Activated CD8-positive, alpha-beta T cell treated with anti-CD3 and anti-CD28 coated beads for 36 hours (primary cell): ENCODE data around the gene NCS1. TPM values are rescaled to one million over a fixed set of nuclear protein-coding genes. Genes with fewer than 3 reads are reported as not detected.

ENCODE experiments used
- ATAC-seq: fragments of 200-7000 bp; cut with Tn5 transposase; one replicate; pipeline ENCODE4 v1.10.0; 2021; ENCODE audit warnings: mild to moderate bottlenecking, moderate library complexity
- CTCF ChIA-PET: fragments of 350-600 bp; sonication (Branson Sonifier 250); formaldehyde crosslinking; loops from one replicate; lab custom pipeline; 2021; ENCODE audit warnings: antibody characterized with exemption; lab: Charles Lee
- POLR2A ChIA-PET: fragments of 350-600 bp; sonication (Branson Sonifier 250); formaldehyde crosslinking; loops from one replicate; lab custom pipeline; 2021; ENCODE audit warnings: antibody characterized with exemption; lab: Charles Lee
- DNase-seq: peaks from one replicate; pipeline ENCODE4 v3.0.0-alpha.2; 2020
- H3K27ac Mint-ChIP-seq: one replicate; pipeline ENCODE4 v1.8.0; 2021; ENCODE audit warnings: mild to moderate bottlenecking, mixed read lengths
- H3K27me3 Mint-ChIP-seq: one replicate; pipeline ENCODE4 v1.8.0; 2021; ENCODE audit warnings: mixed read lengths
- H3K36me3 Mint-ChIP-seq: one replicate; pipeline ENCODE4 v1.8.0; 2021; ENCODE audit warnings: low read depth, mixed read lengths
- H3K4me1 Mint-ChIP-seq: one replicate; pipeline ENCODE4 v1.8.0; 2021; ENCODE audit warnings: low read depth, mixed read lengths
- H3K4me3 Mint-ChIP-seq: one replicate; pipeline ENCODE4 v1.8.0; 2021; ENCODE audit warnings: mild to moderate bottlenecking, moderate library complexity, mixed read lengths
- H3K9me3 Mint-ChIP-seq: one replicate; pipeline ENCODE4 v1.8.0; 2021; ENCODE audit warnings: mixed read lengths
- CTCF ChIP-seq: fragments of 200-600 bp; IDR thresholded peaks from one replicate; pipeline ENCODE4 v1.8.0; 2022; ENCODE audit warnings: antibody characterized with exemption, mild to moderate bottlenecking
- intact Hi-C: fragments of 100-400 bp; cut with micrococcal nuclease; formaldehyde crosslinking; loops from one replicate; pipeline ENCODE4 v1.10.0; 2022
- total RNA-seq, 2 experiments: library from RNA; stranded (reverse); gene quantifications; one replicate each; pipeline ENCODE4 v1.2.3, GENCODE V29; 2021

The NCS1 gene
- total RNA-seq, 2 experiments from 2014 or later: 21.2 to 21.3 TPM

- peaks cover 4% of the 10 kb centered on the region for H3K4me1 Mint-ChIP-seq
- ChIA-PET CTCF (no interaction called here), POLR2A (interaction anchor here (1.0 kb wide), 1 partner anchor 21 kb away, joined by 4 read pairs; no protein-coding TSS in a partner anchor)
- no peaks in the 10 kb centered on the region for H3K36me3 Mint-ChIP-seq
- no peak for ATAC-seq
- H3K9me3 Mint-ChIP-seq: no peaks in the 10 kb centered on the region
- H3K27me3 Mint-ChIP-seq: peaks cover 12% of the 10 kb centered on the region
- TF ChIP-seq CTCF: no peak
- no peak overlapping the region for H3K27ac Mint-ChIP-seq
- intact Hi-C loops: no loop called here
- H3K4me3 Mint-ChIP-seq: no peak overlapping the region
- no peak for DNase-seq
Observed at GRCh38 chr9:130149654-130150286, 22.4 kb upstream of the NCS1 start.

GRCh38 chr9:130150779-130151382 lies 21.3 kb upstream of the NCS1 start:
- TF ChIP-seq CTCF: no peak
- no peak overlapping the region for H3K27ac Mint-ChIP-seq
- H3K4me1 Mint-ChIP-seq: peaks cover 3% of the 10 kb centered on the region
- no peak overlapping the region for H3K4me3 Mint-ChIP-seq
- ChIA-PET CTCF (interaction anchor here (0.7 to 1.1 kb wide), 2 partner anchors 44 to 92 kb away, joined by 3 read pairs; no protein-coding TSS in a partner anchor), POLR2A (no interaction called here)
- no peaks in the 10 kb centered on the region for H3K36me3 Mint-ChIP-seq
- intact Hi-C loops: no loop called here
- peaks cover 7% of the 10 kb centered on the region for H3K27me3 Mint-ChIP-seq
- ATAC-seq (no peak), DNase-seq (no peak)
- H3K9me3 Mint-ChIP-seq: no peaks in the 10 kb centered on the region

- intact Hi-C loops: no loop called here
- no peak for TF ChIP-seq CTCF
- POLR2A ChIA-PET: no interaction called here
- no peaks in the 10 kb centered on the region for H3K36me3 Mint-ChIP-seq
- H3K4me1 Mint-ChIP-seq: no peaks in the 10 kb centered on the region
- no peaks in the 10 kb centered on the region for H3K9me3 Mint-ChIP-seq
- CTCF ChIA-PET: no interaction called here
- no peaks in the 10 kb centered on the region for H3K27me3 Mint-ChIP-seq
- H3K27ac Mint-ChIP-seq: no peak overlapping the region
- DNase-seq (no peak), ATAC-seq (no peak)
- H3K4me3 Mint-ChIP-seq: no peak overlapping the region
Observed at GRCh38 chr9:130154816-130155215, 17.4 kb upstream of the NCS1 start.

- intact Hi-C loops: no loop called here
- POLR2A ChIA-PET: no interaction called here
- Mint-ChIP-seq H3K27me3 (no peaks in the 10 kb centered on the region), H3K4me1 (peaks cover 3% of the 10 kb centered on the region), H3K9me3 (no peaks in the 10 kb centered on the region), H3K36me3 (no peaks in the 10 kb centered on the region), H3K27ac (no peak overlapping the region), H3K4me3 (no peak overlapping the region)
- no peak for TF ChIP-seq CTCF
- CTCF ChIA-PET: interaction anchor here (0.6 to 1.2 kb wide), 2 partner anchors 47 to 48 kb away, joined by 3 read pairs; no protein-coding TSS in a partner anchor
- DNase-seq: no peak
- no peak for ATAC-seq
Observed at GRCh38 chr9:130155647-130156046, 16.6 kb upstream of the NCS1 start.

GRCh38 chr9:130156672-130157071 lies 15.5 kb upstream of the NCS1 start:
- Mint-ChIP-seq H3K4me1 (peaks cover 3% of the 10 kb centered on the region), H3K9me3 (no peaks in the 10 kb centered on the region), H3K4me3 (no peak overlapping the region), H3K36me3 (no peaks in the 10 kb centered on the region), H3K27me3 (no peaks in the 10 kb centered on the region), H3K27ac (no peak overlapping the region)
- DNase-seq (no peak), ATAC-seq (no peak)
- ChIA-PET POLR2A (no interaction called here), CTCF (interaction anchor here (1.2 kb wide), 1 partner anchor 48 kb away, joined by 3 read pairs; no protein-coding TSS in a partner anchor)
- TF ChIP-seq CTCF: no peak
- intact Hi-C loops: no loop called here
